GM21529 (cell line): ENCODE results near the gene NOS3.
"Not testable (repeated sequence)": the region's sequence is repeated elsewhere in the genome, so short reads cannot be mapped to it uniquely, and the experiment has no call there.

Source experiments
- ATAC-seq: cut with Tn5 transposase; IDR thresholded peaks from one replicate; pipeline ENCODE4 v1.9.1; 2021; ENCODE audit not compliant: unreplicated experiment

NOS3 gene

DNA sequence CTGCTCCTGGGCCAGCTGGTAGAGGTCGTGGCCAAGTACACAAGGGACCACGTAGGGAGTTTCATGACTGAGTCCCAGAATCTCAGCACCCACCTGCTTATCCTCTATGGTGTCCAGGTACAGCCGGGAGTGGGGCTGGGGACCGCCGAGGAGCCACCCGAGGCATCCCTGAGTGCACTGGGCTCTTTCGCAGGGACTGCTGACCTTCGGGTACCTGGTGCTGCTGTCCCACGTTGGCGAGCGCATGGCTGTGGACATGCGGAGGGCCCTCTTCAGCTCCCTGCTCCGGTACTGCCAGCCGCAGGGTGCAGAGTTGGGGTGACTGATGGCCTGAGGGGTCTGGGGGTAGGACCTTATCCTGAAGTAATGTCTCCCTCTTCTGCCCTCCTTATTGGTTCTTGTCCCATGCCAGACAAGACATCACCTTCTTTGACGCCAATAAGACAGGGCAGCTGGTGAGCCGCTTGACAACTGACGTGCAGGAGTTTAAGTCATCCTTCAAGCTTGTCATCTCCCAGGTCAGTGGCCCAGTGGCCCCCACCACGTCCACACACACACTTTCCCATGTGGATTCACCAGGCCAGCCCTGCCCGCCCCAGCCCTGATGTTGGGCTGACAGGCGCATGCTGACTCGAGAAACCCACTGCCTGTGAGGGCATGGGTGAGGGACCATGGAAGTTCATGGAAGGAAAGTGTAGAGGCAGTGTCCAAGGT, 43.7 kb downstream of the NOS3 start:
- no peak for ATAC-seq

DNA sequence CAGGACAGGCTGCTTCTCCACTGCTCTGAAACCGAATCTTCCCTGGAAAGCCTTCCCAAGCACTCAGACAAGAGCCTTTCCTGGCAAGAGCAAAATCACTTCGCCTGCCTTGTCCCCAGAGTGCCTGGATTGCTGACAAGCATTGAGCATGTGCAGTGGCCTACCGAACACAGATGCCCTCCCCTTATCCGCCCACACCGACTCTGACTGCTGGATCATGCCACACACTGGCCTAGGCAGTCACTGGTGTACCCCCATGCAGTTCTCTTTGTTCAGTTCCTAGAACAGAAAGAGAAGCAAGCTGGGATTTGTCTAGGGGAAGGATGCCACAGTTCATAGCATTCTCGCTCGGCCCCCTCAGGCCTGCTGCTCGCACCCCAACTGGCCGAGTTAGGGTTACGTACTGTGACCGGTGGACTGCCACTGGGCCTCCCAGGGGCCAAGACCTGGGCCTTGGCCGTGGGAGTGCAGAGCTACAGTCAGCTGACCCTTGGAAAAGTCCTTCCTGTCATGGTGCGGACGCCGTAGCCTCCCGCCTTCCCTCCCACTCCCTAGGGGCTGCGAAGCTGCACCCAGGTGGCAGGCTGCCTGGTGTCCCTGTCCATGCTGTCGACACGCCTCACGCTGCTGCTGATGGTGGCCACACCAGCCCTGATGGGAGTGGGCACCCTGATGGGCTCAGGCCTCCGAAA, 44.4 kb downstream of the NOS3 start:
- no peak for ATAC-seq

DNA sequence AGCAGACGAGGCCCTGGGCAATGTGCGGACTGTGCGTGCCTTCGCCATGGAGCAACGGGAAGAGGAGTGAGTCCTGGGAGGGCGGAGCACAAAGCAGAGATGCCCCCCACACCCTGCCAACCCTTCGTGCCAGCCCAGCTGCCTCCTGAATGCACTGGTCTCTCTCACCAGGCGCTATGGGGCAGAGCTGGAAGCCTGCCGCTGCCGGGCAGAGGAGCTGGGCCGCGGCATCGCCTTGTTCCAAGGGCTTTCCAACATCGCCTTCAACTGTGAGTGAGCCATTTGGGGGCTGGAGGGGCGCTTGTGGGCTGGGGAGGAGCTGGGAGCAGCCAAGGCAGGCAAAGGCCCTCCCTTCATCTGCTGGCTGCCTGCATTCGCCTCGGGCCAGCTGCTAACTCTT, 45.1 kb downstream of the NOS3 start:
- ATAC-seq = no peak

DNA sequence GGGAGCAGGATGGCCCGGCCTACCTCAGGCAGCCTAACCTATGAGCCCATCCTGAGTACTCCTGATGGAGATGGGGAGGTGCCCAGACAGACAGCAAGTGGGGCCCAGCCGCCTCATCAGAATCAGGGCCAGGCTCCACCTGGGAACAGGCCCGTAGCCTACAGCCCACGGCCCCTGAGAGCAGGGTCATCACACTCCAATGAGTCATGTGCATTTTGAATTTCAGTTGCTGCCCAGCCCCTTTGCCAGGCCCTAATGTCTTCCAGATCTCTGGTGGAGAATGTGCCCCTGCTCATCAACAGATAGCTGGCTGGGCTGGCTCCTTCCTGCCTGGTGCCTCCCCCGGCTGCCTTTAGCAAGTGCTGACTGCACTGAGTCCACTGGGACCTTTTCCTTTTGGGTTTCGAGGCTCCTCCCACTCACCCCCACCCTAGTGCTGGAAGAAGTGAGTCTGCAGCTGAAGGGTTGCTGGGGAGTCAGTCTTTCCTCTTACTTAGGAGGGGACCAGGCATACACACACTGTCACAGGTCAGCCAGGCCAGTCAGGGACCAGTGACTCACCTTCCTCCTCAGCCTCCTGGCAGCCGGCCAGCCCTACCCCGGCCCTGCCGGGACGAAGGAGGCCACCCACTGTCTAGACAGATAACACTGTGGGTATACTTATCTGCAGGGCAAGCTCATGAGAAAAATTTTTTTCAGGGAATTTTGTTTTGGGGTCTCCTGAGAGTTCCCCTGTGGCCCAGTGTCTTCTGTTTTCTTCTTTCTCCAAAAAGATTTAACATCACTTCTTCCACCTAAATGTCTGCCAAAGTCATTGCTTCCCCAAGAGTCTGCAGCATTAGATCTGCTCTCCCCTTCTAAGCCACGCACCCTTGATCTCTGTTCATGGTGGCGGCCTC, 48.4 kb downstream of the NOS3 start:
- ATAC-seq = peak; percentile 53

DNA sequence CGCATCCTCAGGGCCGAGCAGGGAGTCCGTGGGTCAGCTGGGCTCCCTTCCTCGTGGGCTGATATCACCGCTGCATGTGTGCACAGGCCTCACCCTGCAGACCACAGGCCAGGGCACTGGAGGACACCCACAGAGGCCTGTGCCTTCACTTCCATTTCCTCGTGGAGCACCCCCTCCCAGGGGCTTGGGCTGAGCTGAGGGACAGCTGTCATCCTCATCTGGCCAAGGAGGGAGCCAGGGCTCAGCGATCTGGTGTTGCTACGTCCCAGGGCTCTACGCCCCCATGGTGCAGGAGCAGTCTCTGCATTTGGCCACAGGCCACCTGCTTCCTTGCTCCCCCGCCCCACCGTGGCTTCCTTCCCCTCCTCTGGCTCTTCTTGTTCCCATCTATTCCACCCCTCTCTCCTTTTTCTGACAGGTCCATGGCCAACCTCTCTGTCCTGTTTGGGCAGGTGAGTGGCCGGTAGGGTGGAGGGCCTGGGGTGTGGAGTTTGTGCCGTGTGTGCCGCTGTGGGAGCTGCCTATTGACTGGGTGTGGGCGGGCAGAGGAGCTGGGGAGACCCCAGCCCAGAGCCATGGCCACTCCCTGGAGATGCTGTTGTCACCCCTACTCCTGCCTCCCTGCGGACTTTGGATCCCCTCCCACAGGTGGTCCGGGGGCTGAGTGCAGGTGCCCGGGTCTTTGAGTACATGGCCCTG, 49.2 kb downstream of the NOS3 start:
- ATAC-seq = no peak

DNA sequence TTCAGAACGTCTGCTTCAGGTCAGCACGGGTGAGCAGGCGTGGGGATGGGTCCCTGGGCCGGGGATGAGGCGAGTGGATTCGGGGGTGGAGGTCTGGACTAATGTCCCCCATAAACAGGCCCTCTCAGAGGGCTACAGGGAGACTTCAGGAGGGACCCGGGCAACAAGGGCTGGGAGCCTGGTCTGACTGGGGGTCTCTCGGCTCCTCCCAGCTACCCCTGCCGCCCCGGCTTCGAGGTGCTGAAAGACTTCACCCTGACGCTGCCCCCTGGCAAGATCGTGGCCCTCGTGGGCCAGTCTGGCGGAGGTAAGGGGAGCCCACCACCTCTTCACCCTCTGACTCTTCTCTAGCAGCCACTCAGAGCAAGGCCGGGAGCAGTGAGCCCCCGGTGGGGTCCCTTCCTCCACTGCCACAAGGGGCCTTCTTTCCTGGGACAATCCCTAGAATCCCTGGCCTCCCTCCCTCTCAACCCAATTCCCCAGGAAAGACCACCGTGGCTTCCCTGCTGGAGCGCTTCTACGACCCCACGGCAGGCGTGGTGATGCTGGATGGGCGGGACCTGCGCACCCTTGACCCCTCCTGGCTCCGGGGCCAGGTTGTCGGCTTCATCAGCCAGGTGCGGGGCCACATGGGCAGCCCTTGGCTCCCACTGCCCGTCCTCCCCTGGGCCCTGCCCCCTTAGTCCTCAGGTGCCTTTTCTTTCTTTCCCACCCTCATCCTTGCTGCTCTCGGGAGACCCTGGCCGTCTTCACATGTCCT, 50.0 kb downstream of the NOS3 start:
- no peak for ATAC-seq

DNA sequence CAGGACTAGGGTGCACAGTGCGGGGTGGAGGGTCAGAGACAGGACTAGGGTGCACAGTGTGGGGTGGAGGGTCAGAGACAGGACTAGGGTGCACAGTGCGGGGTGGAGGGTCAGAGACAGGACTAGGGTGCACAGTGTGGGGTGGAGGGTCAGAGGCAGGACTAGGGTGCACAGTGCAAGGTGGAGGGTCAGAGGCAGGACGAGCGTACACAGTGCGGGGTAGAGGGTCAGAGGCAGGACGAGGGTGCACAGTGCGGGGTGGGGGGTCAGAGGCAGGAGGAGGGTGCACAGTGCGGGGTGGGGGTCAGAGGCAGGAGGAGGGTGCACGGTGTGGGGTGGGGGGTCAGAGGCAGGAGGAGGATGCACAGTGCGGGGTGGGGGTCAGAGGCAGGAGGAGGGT, 52.6 kb downstream of the NOS3 start:
- ATAC-seq = not testable (repeated sequence)

DNA sequence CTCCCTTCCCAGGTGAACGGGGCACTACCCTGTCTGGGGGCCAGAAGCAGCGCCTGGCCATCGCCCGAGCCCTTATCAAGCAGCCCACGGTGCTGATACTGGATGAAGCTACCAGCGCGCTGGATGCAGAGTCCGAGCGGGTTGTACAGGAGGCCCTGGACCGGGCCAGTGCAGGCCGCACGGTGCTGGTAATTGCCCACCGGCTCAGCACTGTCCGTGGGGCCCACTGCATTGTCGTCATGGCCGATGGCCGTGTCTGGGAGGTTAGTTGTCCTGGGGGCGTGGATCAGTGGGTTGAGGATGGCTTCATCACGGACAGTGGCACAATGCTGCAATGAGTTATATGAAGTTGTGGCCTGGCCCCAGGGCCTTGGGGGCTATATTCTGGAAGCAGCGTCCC, 53.1 kb downstream of the NOS3 start:
- ATAC-seq = no peak

DNA sequence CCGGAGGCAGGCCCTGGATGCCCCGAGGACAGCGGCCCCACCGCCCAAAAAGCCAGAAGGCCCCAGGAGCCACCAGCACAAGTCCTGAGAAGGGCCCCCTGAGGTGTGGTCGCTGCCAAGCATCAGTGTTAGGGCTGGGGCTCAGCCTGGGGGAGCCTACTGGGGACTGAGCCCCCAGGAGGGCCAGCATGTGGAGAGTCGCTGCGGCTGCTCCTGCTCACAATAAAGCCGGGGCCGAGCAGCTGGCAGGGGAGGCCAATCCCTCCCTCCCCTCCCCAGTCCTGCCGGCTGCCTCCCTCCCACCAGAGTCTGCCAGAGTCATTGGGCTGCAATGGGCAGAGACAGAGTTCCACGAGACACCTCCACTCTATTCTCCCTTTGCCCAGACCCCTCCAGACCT, 54.4 kb downstream of the NOS3 start:
- ATAC-seq = no peak

DNA sequence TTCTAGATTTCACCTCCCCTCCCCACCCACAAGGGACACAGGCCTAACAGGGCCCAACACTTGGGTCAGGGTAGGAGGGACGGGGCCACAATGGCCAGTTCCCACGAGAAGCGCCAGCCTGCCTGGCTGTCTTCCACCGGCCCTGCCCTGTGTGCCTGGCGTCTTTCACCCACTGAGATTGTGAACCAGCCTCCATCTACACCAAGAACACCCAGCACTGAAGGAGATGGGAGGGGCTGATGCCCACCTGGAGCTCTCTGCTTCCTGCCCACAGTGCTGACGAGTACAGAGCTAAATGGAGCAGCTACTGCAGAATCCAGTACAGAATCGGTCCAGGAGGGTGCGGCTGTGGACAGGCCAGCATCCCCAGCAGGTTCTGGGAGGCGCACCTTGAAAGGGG, 55.1 kb downstream of the NOS3 start:
- ATAC-seq = no peak

DNA sequence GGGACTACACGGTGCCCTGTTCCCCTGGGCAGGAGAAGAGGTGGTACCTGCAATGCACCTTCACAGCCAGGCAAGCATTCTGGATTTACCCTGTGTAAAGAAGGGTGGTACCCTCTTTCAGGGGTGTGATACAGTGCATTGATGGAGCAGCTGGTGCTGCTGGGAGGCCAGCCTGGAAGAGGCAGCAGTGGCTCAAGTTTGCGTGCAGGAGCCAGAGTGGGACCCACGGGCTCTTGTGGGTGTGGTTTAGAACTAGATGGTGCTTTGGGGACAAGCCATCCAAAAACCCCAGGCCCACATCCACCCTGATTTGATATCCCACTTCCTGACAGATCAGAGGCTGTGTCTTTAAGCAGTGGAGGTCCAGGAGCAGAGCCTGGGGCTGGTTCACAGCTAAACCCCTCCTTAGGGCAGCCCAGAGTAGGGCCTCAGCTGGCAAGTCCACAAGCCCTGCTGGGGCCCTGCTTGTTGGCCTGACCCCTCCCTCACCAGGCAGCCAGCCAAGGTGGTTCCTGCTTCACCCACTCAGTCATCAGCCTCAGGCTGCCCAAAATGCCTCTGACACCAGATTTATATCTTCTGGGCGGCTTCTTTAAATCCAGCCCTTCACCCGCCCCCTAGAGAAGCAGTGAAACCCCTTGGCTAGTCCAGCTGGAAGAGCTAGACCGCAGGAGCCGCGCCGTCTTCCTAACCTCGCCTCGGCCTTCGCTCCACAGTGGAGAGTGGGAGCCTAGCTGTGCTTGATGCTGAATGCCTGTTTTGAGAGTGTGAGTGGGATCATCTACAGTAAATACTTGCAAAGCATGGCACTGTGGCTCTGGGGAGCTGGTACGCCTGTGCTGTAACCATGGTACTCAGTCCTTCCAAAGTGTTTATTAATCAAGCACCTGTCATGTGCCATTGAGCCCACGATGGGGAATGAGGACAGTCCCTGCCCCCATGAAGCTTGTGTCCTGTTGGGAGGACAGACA, 56.1 kb downstream of the NOS3 start:
- ATAC-seq = no peak

DNA sequence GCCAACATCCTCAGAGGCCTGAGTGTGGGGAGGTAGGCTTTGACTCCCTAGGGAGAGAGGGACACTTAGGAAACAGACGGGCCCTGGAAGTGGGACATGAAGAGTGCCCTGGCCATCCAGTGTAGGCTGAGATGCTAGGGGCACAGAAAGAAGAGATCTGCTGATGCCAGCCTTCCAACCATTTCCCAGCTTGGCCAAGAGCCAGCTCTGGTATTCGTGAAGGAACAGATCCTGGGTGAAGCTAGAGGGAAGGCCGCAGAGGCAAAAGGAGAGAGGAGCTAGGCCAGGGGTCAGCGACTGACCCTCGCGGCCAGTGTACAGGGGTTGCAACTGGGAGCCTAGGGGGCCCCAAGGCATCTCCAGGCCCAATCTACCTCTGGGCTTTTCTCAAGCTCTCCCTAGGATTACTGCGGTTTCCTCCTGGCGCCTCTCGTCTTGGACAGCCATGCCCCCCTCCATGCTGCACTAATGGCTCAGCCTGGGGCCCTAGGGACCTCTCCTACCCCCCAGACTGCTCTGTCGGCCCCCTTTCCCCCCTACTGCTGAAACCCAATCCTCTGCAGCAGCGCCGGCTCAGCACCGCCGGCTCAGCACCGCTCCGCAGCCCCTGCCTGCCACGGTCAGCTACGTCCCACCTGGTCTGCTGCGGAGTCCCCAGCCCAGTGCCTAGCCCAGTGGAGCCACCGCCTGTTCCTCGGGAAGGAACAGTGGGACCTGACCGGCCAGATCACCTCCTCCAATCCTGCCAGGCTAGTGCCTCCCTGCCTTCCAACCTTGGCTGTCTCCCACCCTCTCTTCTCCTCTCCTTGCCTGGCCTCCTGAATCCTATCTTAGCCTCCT, 57.4 kb downstream of the NOS3 start, which contains the start of gene ASIC3:
Gene ASIC3 (plus strand): TSS at position 556 of the 840 bp plus-strand sequence. CDS start 355 bp downstream, outside the sequence.
- no peak for ATAC-seq

DNA sequence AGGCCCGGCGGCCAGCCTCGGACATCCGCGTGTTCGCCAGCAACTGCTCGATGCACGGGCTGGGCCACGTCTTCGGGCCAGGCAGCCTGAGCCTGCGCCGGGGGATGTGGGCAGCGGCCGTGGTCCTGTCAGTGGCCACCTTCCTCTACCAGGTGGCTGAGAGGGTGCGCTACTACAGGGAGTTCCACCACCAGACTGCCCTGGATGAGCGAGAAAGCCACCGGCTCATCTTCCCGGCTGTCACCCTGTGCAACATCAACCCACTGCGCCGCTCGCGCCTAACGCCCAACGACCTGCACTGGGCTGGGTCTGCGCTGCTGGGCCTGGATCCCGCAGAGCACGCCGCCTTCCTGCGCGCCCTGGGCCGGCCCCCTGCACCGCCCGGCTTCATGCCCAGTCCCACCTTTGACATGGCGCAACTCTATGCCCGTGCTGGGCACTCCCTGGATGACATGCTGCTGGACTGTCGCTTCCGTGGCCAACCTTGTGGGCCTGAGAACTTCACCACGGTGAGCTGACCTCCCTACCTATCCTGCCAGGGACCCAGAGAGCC, 58.2 kb downstream of the NOS3 start:
- ATAC-seq = no peak

DNA sequence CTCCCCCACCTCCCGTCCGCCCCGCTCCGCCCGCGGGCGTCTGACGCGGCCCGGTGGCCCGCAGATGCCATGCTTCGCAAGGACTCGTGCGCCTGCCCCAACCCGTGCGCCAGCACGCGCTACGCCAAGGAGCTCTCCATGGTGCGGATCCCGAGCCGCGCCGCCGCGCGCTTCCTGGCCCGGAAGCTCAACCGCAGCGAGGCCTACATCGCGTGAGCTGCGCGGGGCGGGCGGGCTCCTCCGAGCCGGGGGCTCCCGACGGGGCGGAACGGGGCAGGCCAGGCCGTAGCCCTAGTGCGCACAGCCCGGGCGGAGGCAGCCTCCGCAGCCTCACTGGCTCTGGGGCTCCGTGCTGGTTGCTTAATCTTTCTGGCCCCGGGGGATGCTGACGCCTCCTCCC, 60.3 kb downstream of the NOS3 start:
- no peak for ATAC-seq

DNA sequence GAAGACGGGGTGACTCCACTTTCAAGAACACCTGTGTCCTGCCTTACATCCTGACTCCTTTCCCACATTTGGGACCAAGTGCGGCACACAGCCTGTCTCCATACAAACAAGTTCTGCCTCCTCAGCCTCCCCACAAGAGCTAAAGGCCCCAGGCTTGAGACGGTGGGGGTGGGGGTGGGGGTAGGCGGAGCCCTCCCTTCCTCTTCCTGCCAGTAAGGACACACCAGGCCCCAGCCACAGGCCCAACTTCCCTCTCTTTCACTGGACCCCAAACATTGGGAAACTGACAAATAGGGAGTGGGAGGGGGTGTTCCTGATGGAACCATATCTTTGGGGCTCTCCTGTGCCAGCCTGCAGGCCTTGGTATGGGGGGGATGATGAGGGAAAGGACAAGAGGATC, 62.3 kb downstream of the NOS3 start:
- no peak for ATAC-seq

DNA sequence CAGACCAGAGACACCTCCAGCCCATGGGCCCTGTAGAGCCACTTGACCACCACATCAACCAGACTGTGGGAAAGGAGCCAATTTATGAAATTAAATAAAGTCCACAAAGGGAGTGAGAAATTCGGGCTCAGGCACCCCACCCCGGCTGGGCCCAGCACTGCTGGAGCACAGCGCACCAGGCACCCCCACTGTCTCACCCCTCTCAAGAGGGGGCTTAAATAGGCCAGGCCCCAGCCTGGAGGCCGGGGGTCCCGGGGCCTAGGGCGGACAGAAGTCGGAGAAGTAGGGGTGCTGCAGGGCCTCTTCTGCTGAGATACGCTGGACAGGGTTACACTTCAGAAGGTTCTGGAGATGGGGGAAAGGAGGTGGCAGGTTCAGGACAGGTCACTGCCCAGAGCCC, 62.9 kb downstream of the NOS3 start:
- ATAC-seq = no peak

DNA sequence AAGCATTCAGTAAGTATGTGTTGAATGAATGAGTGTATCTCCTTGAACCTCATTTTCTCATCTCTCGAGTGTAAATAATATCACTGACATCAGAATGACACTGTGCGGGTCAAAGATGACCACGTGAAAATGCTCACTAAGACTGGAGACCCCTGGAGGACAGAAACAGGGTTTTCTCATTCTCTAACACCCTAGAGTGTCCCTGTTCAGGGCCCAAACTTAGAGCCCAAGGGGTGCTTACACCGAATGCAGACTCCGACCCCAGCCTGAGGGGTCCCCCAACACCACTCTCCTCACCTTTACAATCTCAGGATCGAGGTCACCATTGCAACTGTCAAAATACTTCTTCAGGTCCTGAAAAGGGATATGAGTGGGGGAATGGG, 65.5 kb downstream of the NOS3 start:
- ATAC-seq = no peak
